ENCODE measurements around the gene CHRNG.

CHRNG gene

GRCh38 chr2:232574674-232575403, 35.3 kb downstream of the CHRNG start:
- Histone ChIP-seq H3K9me3 (ENCODE audit: low read length) (no peaks in the 10 kb centered on the region), H3K9ac (ENCODE audit: low read length) (no peak overlapping the region), H3K4me3 (ENCODE audit: low read depth in 1 of 2, low read length in 2 of 2) (no peak overlapping the region), H3K36me3 (ENCODE audit: insufficient read depth, low read length) (peaks cover 55% of the 10 kb centered on the region), H3K27me3 (ENCODE audit: control insufficient read depth in 1 of 2, insufficient read depth in 2 of 2, low read length in 2 of 2) (no peaks in the 10 kb centered on the region), H3K4me1 (ENCODE audit: insufficient read depth, low read length) (no peaks in the 10 kb centered on the region), H3K27ac (ENCODE audit: low read depth, low read length) (no peak overlapping the region)

- no peak overlapping the region for H3K9ac ChIP-seq (ENCODE audit: low read length)
- no peak overlapping the region for H3K27ac ChIP-seq (ENCODE audit: low read depth, low read length)
- H3K9me3 ChIP-seq (ENCODE audit: low read length): no peaks in the 10 kb centered on the region
- H3K4me1 ChIP-seq (ENCODE audit: insufficient read depth, low read length): no peaks in the 10 kb centered on the region
- peaks cover 54% of the 10 kb centered on the region for H3K36me3 ChIP-seq (ENCODE audit: insufficient read depth, low read length)
- H3K4me3 ChIP-seq (ENCODE audit: low read depth in 1 of 2, low read length in 2 of 2): no peak overlapping the region
- H3K27me3 ChIP-seq (ENCODE audit: control insufficient read depth in 1 of 2, insufficient read depth in 2 of 2, low read length in 2 of 2): no peaks in the 10 kb centered on the region
Measured at GRCh38 chr2:232575404-232575746, 35.9 kb downstream of the CHRNG start.

- peaks cover 60% of the 10 kb centered on the region for H3K36me3 ChIP-seq (ENCODE audit: insufficient read depth, low read length)
- no peak overlapping the region for H3K4me3 ChIP-seq (ENCODE audit: low read depth in 1 of 2, low read length in 2 of 2)
Measured at GRCh38 chr2:232576995-232577394, 37.5 kb downstream of the CHRNG start.

GRCh38 chr2:232577841-232578240, 38.3 kb downstream of the CHRNG start:
- Histone ChIP-seq H3K27ac (ENCODE audit: low read depth, low read length) (no peak overlapping the region), H3K4me3 (ENCODE audit: low read depth in 1 of 2, low read length in 2 of 2) (no peak overlapping the region), H3K27me3 (ENCODE audit: control insufficient read depth in 1 of 2, insufficient read depth in 2 of 2, low read length in 2 of 2) (no peaks in the 10 kb centered on the region), H3K9me3 (ENCODE audit: low read length) (no peaks in the 10 kb centered on the region), H3K4me1 (ENCODE audit: insufficient read depth, low read length) (no peaks in the 10 kb centered on the region), H3K9ac (ENCODE audit: low read length) (no peak overlapping the region), H3K36me3 (ENCODE audit: insufficient read depth, low read length) (peaks cover 59% of the 10 kb centered on the region)

More at GRCh38 chr2:232576995-232577394, 37.5 kb downstream of the CHRNG start:
- Histone ChIP-seq H3K27ac (ENCODE audit: low read depth, low read length) (no peak overlapping the region), H3K4me1 (ENCODE audit: insufficient read depth, low read length) (no peaks in the 10 kb centered on the region), H3K9ac (ENCODE audit: low read length) (no peak overlapping the region), H3K9me3 (ENCODE audit: low read length) (no peaks in the 10 kb centered on the region), H3K27me3 (ENCODE audit: control insufficient read depth in 1 of 2, insufficient read depth in 2 of 2, low read length in 2 of 2) (no peaks in the 10 kb centered on the region)

- Histone ChIP-seq H3K4me3 (ENCODE audit: low read depth in 1 of 2, low read length in 2 of 2) (no peak overlapping the region), H3K9ac (ENCODE audit: low read length) (no peak overlapping the region), H3K27ac (ENCODE audit: low read depth, low read length) (no peak overlapping the region), H3K36me3 (ENCODE audit: insufficient read depth, low read length) (peaks cover 63% of the 10 kb centered on the region), H3K4me1 (ENCODE audit: insufficient read depth, low read length) (no peaks in the 10 kb centered on the region), H3K27me3 (ENCODE audit: control insufficient read depth in 1 of 2, insufficient read depth in 2 of 2, low read length in 2 of 2) (no peaks in the 10 kb centered on the region), H3K9me3 (ENCODE audit: low read length) (no peaks in the 10 kb centered on the region)
Measured at GRCh38 chr2:232578626-232579025, 39.1 kb downstream of the CHRNG start.

- no peak overlapping the region for H3K9ac ChIP-seq (ENCODE audit: low read length)
Measured at GRCh38 chr2:232580648-232580981, 41.1 kb downstream of the CHRNG start.

GRCh38 chr2:232581725-232582124, 42.2 kb downstream of the CHRNG start:
- no peaks in the 10 kb centered on the region for H3K4me1 ChIP-seq (ENCODE audit: insufficient read depth, low read length)
- H3K27me3 ChIP-seq (ENCODE audit: control insufficient read depth in 1 of 2, insufficient read depth in 2 of 2, low read length in 2 of 2): no peaks in the 10 kb centered on the region
- H3K4me3 ChIP-seq (ENCODE audit: low read depth in 1 of 2, low read length in 2 of 2): no peak overlapping the region
- H3K27ac ChIP-seq (ENCODE audit: low read depth, low read length): no peak overlapping the region
- H3K9ac ChIP-seq (ENCODE audit: low read length): no peak overlapping the region
- H3K9me3 ChIP-seq (ENCODE audit: low read length): no peaks in the 10 kb centered on the region
- H3K36me3 ChIP-seq (ENCODE audit: insufficient read depth, low read length): peaks cover 46% of the 10 kb centered on the region

More at GRCh38 chr2:232580648-232580981, 41.1 kb downstream of the CHRNG start:
- Histone ChIP-seq H3K27ac (ENCODE audit: low read depth, low read length) (no peak overlapping the region), H3K9me3 (ENCODE audit: low read length) (no peaks in the 10 kb centered on the region), H3K4me3 (ENCODE audit: low read depth in 1 of 2, low read length in 2 of 2) (no peak overlapping the region), H3K4me1 (ENCODE audit: insufficient read depth, low read length) (no peaks in the 10 kb centered on the region), H3K36me3 (ENCODE audit: insufficient read depth, low read length) (peaks cover 46% of the 10 kb centered on the region), H3K27me3 (ENCODE audit: control insufficient read depth in 1 of 2, insufficient read depth in 2 of 2, low read length in 2 of 2) (no peaks in the 10 kb centered on the region)

- H3K4me3 ChIP-seq (ENCODE audit: low read depth in 1 of 2, low read length in 2 of 2): no peak overlapping the region
- no peak overlapping the region for H3K27ac ChIP-seq (ENCODE audit: low read depth, low read length)
- no peak overlapping the region for H3K9ac ChIP-seq (ENCODE audit: low read length)
- no peaks in the 10 kb centered on the region for H3K9me3 ChIP-seq (ENCODE audit: low read length)
- H3K4me1 ChIP-seq (ENCODE audit: insufficient read depth, low read length): peaks cover 7% of the 10 kb centered on the region
- peaks cover 32% of the 10 kb centered on the region for H3K36me3 ChIP-seq (ENCODE audit: insufficient read depth, low read length)
- H3K27me3 ChIP-seq (ENCODE audit: control insufficient read depth in 1 of 2, insufficient read depth in 2 of 2, low read length in 2 of 2): no peaks in the 10 kb centered on the region
Measured at GRCh38 chr2:232584238-232584637, 44.7 kb downstream of the CHRNG start.

GRCh38 chr2:232586943-232587505, 47.5 kb downstream of the CHRNG start:
- Histone ChIP-seq H3K9me3 (ENCODE audit: low read length) (no peaks in the 10 kb centered on the region), H3K9ac (ENCODE audit: low read length) (no peak overlapping the region), H3K4me3 (ENCODE audit: low read depth in 1 of 2, low read length in 2 of 2) (no peak overlapping the region)

GRCh38 chr2:232587512-232587911, 48.0 kb downstream of the CHRNG start:
- Histone ChIP-seq H3K9me3 (ENCODE audit: low read length) (no peaks in the 10 kb centered on the region), H3K27ac (ENCODE audit: low read depth, low read length) (no peak overlapping the region), H3K9ac (ENCODE audit: low read length) (no peak overlapping the region), H3K27me3 (ENCODE audit: control insufficient read depth in 1 of 2, insufficient read depth in 2 of 2, low read length in 2 of 2) (no peaks in the 10 kb centered on the region), H3K4me3 (ENCODE audit: low read depth in 1 of 2, low read length in 2 of 2) (no peak overlapping the region), H3K36me3 (ENCODE audit: insufficient read depth, low read length) (peaks cover 9% of the 10 kb centered on the region), H3K4me1 (ENCODE audit: insufficient read depth, low read length) (peaks cover 8% of the 10 kb centered on the region)

More at GRCh38 chr2:232586943-232587505, 47.5 kb downstream of the CHRNG start:
- Histone ChIP-seq H3K27me3 (ENCODE audit: control insufficient read depth in 1 of 2, insufficient read depth in 2 of 2, low read length in 2 of 2) (no peaks in the 10 kb centered on the region), H3K36me3 (ENCODE audit: insufficient read depth, low read length) (peaks cover 14% of the 10 kb centered on the region), H3K4me1 (ENCODE audit: insufficient read depth, low read length) (peaks cover 8% of the 10 kb centered on the region), H3K27ac (ENCODE audit: low read depth, low read length) (no peak overlapping the region)

- H3K4me3 ChIP-seq (ENCODE audit: low read depth in 1 of 2, low read length in 2 of 2): no peak overlapping the region
- peaks cover 13% of the 10 kb centered on the region for H3K4me1 ChIP-seq (ENCODE audit: insufficient read depth, low read length)
- no peak overlapping the region for H3K27ac ChIP-seq (ENCODE audit: low read depth, low read length)
- no peaks in the 10 kb centered on the region for H3K27me3 ChIP-seq (ENCODE audit: control insufficient read depth in 1 of 2, insufficient read depth in 2 of 2, low read length in 2 of 2)
- H3K9ac ChIP-seq (ENCODE audit: low read length): no peak overlapping the region
- H3K9me3 ChIP-seq (ENCODE audit: low read length): no peaks in the 10 kb centered on the region
- H3K36me3 ChIP-seq (ENCODE audit: insufficient read depth, low read length): peaks cover 5% of the 10 kb centered on the region
Measured at GRCh38 chr2:232588031-232588430, 48.5 kb downstream of the CHRNG start.
